D721Med (cell line): Measurements from ENCODE around the gene ESRRA.

ENCODE experiments used
- DNase-seq: peaks from one replicate; pipeline ENCODE4 v3.0.0; 2011; ENCODE audit warnings: low spot score; ENCODE audit not compliant: insufficient read length
- FAIRE-seq: peaks from 2 replicates; lab custom pipeline; 2011; peaks lifted over from hg19 to GRCh38; lab: Jason Lieb, UNC
- TF ChIP-seq, protein P1 (sequence below): IDR thresholded peaks from 2 replicates; pipeline ENCODE4 v1.5.1; 2012; ENCODE audit warnings: mild to moderate bottlenecking, control low read depth; ENCODE audit not compliant: insufficient read depth; ENCODE audit errors: missing control alignments

The ESRRA gene

DNA sequence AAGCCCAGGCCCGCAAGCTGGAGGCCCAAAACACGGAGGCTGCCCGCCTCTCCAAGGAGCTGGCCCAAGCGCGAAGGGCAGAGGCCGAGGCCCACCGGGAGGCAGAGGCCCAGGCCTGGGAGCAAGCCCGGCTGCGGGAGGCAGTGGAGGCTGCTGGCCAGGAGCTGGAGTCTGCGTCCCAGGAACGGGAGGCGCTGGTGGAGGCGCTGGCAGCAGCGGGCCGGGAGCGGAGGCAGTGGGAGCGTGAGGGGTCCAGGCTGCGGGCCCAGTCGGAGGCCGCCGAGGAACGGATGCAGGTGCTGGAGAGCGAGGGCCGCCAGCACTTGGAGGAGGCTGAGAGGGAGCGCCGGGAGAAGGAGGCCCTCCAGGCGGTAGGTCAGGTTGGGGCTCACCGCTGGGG, 39.5 kb downstream of the ESRRA start:
- TF ChIP-seq, protein P1, sequence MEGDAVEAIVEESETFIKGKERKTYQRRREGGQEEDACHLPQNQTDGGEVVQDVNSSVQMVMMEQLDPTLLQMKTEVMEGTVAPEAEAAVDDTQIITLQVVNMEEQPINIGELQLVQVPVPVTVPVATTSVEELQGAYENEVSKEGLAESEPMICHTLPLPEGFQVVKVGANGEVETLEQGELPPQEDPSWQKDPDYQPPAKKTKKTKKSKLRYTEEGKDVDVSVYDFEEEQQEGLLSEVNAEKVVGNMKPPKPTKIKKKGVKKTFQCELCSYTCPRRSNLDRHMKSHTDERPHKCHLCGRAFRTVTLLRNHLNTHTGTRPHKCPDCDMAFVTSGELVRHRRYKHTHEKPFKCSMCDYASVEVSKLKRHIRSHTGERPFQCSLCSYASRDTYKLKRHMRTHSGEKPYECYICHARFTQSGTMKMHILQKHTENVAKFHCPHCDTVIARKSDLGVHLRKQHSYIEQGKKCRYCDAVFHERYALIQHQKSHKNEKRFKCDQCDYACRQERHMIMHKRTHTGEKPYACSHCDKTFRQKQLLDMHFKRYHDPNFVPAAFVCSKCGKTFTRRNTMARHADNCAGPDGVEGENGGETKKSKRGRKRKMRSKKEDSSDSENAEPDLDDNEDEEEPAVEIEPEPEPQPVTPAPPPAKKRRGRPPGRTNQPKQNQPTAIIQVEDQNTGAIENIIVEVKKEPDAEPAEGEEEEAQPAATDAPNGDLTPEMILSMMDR = no peak
- no peak for FAIRE-seq
- no peak for DNase-seq

DNA sequence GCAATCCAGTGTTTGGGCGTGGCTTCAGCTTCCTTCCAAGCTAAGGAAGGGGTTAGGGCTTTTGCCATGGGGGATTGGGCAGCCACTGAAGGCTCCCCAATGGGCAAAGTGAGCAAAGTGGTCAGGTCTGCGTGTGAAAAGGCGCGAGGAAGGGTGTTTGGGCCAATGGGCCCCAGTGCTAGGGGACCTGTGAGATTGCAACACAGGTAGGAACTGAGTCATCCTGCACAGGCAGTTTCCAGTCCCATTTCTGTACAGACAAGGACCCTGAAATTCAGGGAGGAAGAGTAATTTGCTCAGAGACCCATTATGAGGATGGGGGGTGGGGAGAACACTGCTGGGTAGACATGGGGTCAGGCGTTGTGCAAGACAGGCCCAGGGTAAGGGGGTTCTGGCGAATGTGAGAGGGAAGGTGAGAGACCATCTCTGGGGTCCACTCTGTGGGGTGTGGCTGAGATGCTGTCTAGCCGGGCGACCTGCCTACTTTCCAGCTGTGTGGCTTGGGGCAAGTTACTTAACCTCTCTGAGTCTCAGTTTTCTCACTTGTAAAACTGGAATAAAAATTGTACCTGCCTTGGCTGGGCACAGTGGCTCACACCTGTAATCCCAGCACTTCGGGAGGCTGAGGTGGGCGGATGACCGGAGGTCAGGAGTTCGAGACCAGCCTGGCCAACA, 42.0 kb downstream of the ESRRA start:
- TF ChIP-seq, protein P1 = no peak
- no peak for FAIRE-seq
- no peak for DNase-seq

DNA sequence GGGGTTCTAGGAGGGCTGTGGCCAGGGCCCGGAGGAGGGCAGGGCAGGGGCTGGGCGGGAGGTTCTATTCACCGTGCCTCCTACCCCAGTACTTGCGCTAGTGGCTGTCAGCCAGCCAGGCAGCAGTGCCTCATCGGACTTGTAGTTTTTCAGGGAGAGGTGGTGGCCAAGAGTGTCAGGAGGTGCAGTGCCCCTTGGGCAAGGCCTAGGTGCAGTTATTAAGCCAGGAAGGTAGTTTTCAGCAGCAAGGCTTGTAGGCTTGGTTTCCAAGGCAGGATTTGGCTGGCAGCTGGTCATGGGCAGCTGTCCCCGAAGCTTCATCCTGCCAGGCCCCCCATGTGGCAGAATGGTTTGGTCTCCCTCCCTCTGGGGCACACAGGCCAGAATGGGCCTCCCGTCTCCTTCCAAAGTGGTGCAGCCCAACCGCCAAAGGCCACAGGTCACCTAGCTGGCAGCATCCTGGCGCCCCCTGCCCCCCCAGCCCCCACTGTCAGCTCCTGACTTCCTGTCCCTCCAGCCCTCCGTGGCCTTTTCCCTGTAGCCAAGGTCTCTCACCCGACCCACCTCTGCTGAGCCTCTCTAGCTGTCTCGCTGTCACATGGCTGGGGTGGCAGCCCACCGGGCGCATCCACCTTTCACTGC, 43.2 kb downstream of the ESRRA start:
- FAIRE-seq = no peak
- no peak for DNase-seq
- TF ChIP-seq, protein P1 = no peak

DNA sequence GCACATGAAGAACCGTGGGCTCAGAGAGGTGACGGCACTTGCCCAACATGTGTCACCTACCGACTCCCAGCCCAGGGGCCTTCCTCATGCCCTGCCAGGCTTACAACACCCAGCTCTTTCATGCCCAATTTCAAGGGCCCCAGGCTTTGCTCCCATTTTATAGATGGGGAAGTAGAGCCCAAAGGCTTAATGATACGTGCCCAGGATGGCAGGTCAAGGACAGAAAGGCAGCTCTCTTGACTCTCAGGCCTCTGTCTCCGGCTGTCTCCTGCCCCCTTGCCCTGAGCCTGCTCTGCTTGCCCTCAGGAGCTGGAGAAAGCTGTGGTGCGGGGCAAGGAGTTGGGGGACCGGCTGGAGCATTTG, 43.7 kb downstream of the ESRRA start:
- no peak for FAIRE-seq
- TF ChIP-seq, protein P1 = no peak
- DNase-seq = no peak

DNA sequence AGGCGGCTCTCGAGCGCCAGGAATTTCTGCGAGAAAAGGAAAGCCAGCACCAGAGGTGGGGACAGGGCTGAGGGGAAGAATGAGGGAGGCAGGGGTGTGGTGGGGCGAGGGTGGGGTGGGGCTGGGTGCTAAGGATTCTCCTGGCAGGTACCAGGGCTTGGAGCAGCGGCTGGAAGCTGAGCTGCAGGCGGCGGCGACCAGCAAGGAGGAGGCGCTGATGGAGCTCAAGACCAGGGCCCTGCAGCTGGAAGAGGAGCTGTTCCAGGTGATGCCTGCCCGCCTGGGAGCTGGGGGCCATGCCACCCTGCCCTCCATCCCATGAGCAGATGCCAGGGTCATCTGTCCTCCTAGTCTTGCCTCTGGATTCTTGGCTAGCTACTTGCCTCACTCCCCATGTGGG, 44.1 kb downstream of the ESRRA start:
- TF ChIP-seq, protein P1 = no peak
- DNase-seq (no peak), FAIRE-seq (no peak)

DNA sequence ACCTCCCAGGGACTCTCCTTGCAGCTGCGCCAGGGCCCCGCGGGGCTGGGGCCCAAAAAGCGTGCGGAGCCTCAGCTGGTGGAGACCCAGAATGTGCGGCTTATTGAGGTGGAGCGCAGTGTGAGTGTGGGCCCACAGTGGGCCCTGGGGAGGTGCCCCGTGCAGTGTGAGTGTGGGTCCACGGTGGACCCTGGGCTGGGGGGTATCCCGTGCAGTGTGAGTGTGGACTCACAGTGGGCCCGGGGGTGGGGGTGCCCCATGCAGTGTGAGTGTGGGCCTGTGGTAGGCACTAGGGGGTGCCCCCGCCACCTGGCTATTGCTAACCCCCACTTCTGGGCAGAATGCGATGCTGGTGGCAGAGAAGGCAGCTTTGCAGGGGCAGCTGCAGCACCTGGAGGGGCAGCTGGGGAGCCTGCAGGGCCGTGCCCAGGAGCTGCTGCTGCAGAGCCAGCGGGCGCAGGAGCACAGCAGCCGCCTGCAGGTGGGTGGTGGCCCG, 45.9 kb downstream of the ESRRA start:
- DNase-seq (no peak), FAIRE-seq (no peak)
- TF ChIP-seq, protein P1 = no peak
